Ascending aorta (tissue), 2 donors: ENCODE measurements around the gene ST3GAL5. TPM values are rescaled to one million over a fixed set of nuclear protein-coding genes. Genes with fewer than 3 reads are reported as not detected.

Source experiments
- DNase-seq, 2 donors: peaks; one replicate each; pipeline ENCODE4 v3.0.0-alpha.2; 2019; ENCODE audit warnings: low spot score in 2 of 2
- H3K27ac ChIP-seq, 2 donors: fragments of 200-600 bp; sonication (generic); one replicate each; pipeline ENCODE4 v1.5.1; 2016 to 2017; ENCODE audit warnings: mild to moderate bottlenecking in 1 of 2
- H3K27me3 ChIP-seq: fragments of 200-600 bp; sonication (generic); one replicate; pipeline ENCODE4 v1.5.1; 2017
- H3K36me3 ChIP-seq, 2 donors: fragments of 200-600 bp; sonication (generic); one replicate each; pipeline ENCODE4 v1.5.1; 2016
- H3K4me1 ChIP-seq, 2 donors: fragments of 200-600 bp; sonication (generic); one replicate each; pipeline ENCODE4 v1.5.1; 2016 to 2017; ENCODE audit warnings: mild to moderate bottlenecking in 1 of 2
- H3K4me3 ChIP-seq, 2 donors: fragments of 200-600 bp; sonication (generic); one replicate each; pipeline ENCODE4 v1.5.1; 2016 to 2017; ENCODE audit warnings: mild to moderate bottlenecking in 1 of 2
- H3K9me3 ChIP-seq, 2 donors: fragments of 200-600 bp; sonication (generic); one replicate each; pipeline ENCODE4 v1.5.1; 2016
- intact Hi-C: fragments of 100-400 bp; cut with DNase I; formaldehyde crosslinking; loops from one replicate; pipeline ENCODE4 v1.15.1; 2023
- total RNA-seq: library from RNA; depleted of rRNA; stranded (reverse); fragments of >200 nt; gene quantifications from one replicate; pipeline ENCODE4 v1.1.0, GENCODE V29; 2016
- TF ChIP-seq, protein P1 (sequence below), 3 experiments: fragments of 200-600 bp in 2 of 3; fragments of 450-650 bp in 1 of 3; sonication (generic) in 2 of 3; IDR thresholded peaks; one replicate each; pipeline ENCODE4 v1.5.1; 2016 to 2019; ENCODE audit warnings: antibody characterized with exemption in 3 of 3, mild to moderate bottlenecking in 1 of 3, moderate library complexity in 1 of 3

ST3GAL5 gene
- total RNA-seq, 1 donor from 2014 or later = 21.0 TPM

GRCh38 chr2:85800586-85800985 is 88.2 kb downstream of the ST3GAL5 start:
- intact Hi-C loops = no loop called here
- no peak overlapping the region for H3K27ac ChIP-seq
- peaks cover 20 to 23% of the 10 kb centered on the region in 2 donors for H3K4me1 ChIP-seq
- no peaks in the 10 kb centered on the region for H3K9me3 ChIP-seq
- TF ChIP-seq, protein P1, sequence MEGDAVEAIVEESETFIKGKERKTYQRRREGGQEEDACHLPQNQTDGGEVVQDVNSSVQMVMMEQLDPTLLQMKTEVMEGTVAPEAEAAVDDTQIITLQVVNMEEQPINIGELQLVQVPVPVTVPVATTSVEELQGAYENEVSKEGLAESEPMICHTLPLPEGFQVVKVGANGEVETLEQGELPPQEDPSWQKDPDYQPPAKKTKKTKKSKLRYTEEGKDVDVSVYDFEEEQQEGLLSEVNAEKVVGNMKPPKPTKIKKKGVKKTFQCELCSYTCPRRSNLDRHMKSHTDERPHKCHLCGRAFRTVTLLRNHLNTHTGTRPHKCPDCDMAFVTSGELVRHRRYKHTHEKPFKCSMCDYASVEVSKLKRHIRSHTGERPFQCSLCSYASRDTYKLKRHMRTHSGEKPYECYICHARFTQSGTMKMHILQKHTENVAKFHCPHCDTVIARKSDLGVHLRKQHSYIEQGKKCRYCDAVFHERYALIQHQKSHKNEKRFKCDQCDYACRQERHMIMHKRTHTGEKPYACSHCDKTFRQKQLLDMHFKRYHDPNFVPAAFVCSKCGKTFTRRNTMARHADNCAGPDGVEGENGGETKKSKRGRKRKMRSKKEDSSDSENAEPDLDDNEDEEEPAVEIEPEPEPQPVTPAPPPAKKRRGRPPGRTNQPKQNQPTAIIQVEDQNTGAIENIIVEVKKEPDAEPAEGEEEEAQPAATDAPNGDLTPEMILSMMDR (IDR thresholded peaks at IDR 0.05) = no peak
- DNase-seq = no peak
- no peaks in the 10 kb centered on the region for H3K27me3 ChIP-seq
- H3K4me3 ChIP-seq = no peak overlapping the region
- peaks cover 7 to 23% of the 10 kb centered on the region in 2 donors for H3K36me3 ChIP-seq

DNA sequence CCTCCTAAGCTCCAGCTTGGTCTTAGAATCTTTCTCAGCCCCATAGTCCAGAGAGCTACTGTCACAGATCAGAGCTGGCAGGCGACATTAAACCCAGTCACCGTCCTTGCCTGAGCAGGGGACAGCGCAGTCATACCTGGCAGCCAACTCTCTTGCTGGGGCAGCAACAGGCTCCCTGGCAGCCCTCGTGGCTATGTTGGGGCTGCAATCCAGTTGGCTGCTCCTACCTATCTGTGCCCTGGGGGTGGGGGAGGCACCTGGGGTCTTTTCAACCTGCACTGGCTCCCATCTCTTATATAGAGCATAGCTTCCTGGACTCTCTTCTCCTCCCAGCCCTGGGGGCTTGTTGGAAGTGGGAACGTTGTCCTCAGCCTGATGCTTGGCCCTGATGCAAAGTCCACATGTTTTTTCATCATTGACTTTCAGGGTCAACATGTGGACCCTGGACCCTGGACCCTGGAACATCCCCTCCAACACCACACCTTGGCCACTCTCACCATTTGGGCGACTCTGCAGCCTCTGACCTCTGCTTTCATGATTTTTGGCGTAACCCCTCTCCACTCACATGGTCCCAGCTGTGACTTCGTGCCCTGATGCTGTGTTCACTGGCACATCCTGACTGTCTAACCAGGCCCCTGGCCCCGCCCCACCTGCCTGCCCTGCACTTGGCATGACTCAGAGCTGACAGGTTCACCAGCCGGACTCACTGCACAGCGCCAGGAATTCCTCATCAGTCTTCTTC is 89.4 kb downstream of the ST3GAL5 start:
- no peak overlapping the region for H3K4me3 ChIP-seq
- TF ChIP-seq, protein P1 (IDR thresholded peaks at IDR 0.05) = no peak
- peak overlapping the region in 1 of 2 donors; percentile 91 for H3K27ac ChIP-seq
- peaks cover 26 to 35% of the 10 kb centered on the region in 2 donors for H3K4me1 ChIP-seq
- H3K27me3 ChIP-seq = no peaks in the 10 kb centered on the region
- intact Hi-C loops = no loop called here
- DNase-seq = peak in 1 of 2 donors; percentile 60
- peaks cover 7 to 23% of the 10 kb centered on the region in 2 donors for H3K36me3 ChIP-seq
- no peaks in the 10 kb centered on the region for H3K9me3 ChIP-seq

DNA sequence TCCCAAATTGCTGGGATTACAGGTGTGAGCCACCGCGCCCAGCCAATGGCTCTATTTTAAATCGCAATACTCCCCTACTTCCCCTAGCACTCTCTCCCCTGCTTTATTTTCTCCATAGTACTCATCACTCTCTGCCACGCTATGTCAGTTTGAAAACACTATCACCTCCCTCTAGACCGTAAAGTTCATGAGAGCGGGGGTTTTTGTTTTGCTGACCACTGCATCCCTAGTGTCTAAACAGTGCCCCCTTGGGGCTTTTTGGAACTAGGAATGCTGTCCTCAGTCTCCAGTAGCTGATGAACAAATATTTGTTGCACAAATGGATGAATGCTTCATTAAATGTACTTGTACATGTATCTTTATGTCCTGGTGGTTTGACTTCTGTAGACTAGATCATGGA is 90.9 kb downstream of the ST3GAL5 start:
- intact Hi-C loops = loop anchor here (2.0 kb wide), 1 partner anchor 15 kb away; no protein-coding TSS in a partner anchor
- DNase-seq = peak in 1 of 2 donors; percentile 49
- Histone ChIP-seq H3K4me3 (no peak overlapping the region), H3K9me3 (no peaks in the 10 kb centered on the region), H3K27ac (peak overlapping the region; percentile 87 to 91), H3K27me3 (no peaks in the 10 kb centered on the region), H3K36me3 (peaks cover 7 to 23% of the 10 kb centered on the region in 2 donors), H3K4me1 (peaks cover 31 to 49% of the 10 kb centered on the region in 2 donors)
- TF ChIP-seq, protein P1 (IDR thresholded peaks at IDR 0.05) = peak in 2 of 3 experiments; percentile 18 to 54

- H3K4me3 ChIP-seq = no peak overlapping the region
- intact Hi-C loops = loop anchor here (2.0 kb wide), 1 partner anchor 16 kb away; no protein-coding TSS in a partner anchor
- peak overlapping the region; percentile 87 to 91 for H3K27ac ChIP-seq
- H3K36me3 ChIP-seq = peaks cover 7 to 19% of the 10 kb centered on the region in 2 donors
- no peaks in the 10 kb centered on the region for H3K27me3 ChIP-seq
- no peaks in the 10 kb centered on the region for H3K9me3 ChIP-seq
- TF ChIP-seq, protein P1 (IDR thresholded peaks at IDR 0.05) = no peak
- H3K4me1 ChIP-seq = peaks cover 34 to 55% of the 10 kb centered on the region in 2 donors
- no peak for DNase-seq
Observed at GRCh38 chr2:85797263-85797660, 91.5 kb downstream of the ST3GAL5 start.

DNA sequence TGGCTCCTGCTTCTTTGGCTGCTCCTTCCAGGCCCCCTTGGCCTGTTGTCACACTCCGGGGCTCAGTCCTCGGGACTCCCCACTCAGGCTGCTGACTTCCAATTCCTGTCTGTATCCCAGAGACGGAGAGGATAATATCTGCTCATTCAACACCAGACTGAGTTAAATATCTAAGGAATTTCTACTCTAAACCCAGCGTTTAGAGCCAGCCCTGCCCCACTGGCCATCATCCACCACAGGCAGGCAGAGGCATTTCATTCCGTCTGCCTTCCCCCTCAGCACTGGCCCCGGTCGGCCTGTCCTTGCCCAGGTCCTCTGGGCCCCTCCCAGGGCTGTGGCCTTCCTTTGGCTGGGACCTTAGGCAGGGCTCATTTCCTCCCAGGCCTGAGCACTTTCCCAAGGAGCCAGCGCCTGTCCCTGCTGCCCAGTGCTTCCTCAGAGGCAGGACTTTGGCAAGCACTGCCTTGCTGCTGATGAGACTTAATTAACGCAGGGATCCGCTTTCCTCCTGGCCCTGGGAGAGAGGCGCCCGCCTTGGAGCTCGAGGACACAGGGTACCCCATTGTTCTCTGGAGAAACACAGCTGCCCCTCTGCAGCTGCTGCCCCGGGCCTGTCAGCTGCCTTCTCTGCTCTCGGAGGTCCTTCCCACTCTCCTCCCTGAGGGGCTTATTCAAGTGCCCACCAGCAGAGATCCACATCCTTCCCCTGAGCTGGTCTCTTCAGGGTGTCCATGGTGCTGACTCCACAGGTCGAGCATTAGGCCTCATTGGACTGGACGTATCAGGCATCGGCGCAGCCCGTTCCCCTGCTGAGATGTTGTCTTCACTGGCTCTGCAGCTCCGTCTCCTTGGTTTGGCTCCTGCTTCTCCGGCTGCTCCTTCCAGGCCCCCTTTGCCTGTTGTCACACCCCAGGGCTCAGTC is 92.2 kb downstream of the ST3GAL5 start:
- intact Hi-C loops = loop anchor here (2.0 kb wide), 1 partner anchor 16 kb away; no protein-coding TSS in a partner anchor
- TF ChIP-seq, protein P1 (IDR thresholded peaks at IDR 0.05) = no peak
- H3K4me1 ChIP-seq = peaks cover 39 to 61% of the 10 kb centered on the region in 2 donors
- H3K36me3 ChIP-seq = peaks cover 1 to 14% of the 10 kb centered on the region in 2 donors
- no peak overlapping the region for H3K4me3 ChIP-seq
- H3K9me3 ChIP-seq = no peaks in the 10 kb centered on the region
- peak in 1 of 2 donors; percentile 69 for DNase-seq
- H3K27me3 ChIP-seq = no peaks in the 10 kb centered on the region
- peak overlapping the region; percentile 87 to 91 for H3K27ac ChIP-seq
